Measurements from ENCODE around the gene TMEM138.

GRCh38 chr11:61345170-61345610 lies 17.0 kb upstream of the TMEM138 start:
- TF ChIP-seq POLR2A (IDR thresholded peaks at IDR 0.05) (no peak), CTCF (IDR thresholded peaks at IDR 0.05) (no peak)

Data from Peyer's patch (tissue), 4 donors.